ENCODE measurements around the gene RSRC1. TPM values are rescaled to one million over a fixed set of nuclear protein-coding genes. Genes with fewer than 3 reads are reported as not detected.
"Not testable (repeated sequence)": the region's sequence is repeated elsewhere in the genome, so short reads cannot be mapped to it uniquely, and the experiment has no call there.

RSRC1 gene
- total and polyA plus RNA-seq, 3 experiments from 2014 or later = 32.9 to 43.3 (median 35.4) TPM

GRCh38 chr3:158494673-158495072, 384.8 kb downstream of the RSRC1 start:
- DNase-seq = no peak
- Histone ChIP-seq H3K4me1 (ENCODE audit: insufficient read depth, low read length) (no peaks in the 10 kb centered on the region), H3K9me3 (ENCODE audit: low read length) (no peaks in the 10 kb centered on the region), H3K27me3 (ENCODE audit: insufficient read depth, low read length, poor library complexity, severe bottlenecking) (no peaks in the 10 kb centered on the region), H3K4me3 (ENCODE audit: low read length) (no peak overlapping the region), H3K36me3 (ENCODE audit: insufficient read depth, low read length) (no peaks in the 10 kb centered on the region), H3K27ac (ENCODE audit: low read depth, low read length) (no peak overlapping the region)
- peaks cover 6 to 24% (median 9%) of the 10 kb centered on the region in 3 donors for H3K36me3 Mint-ChIP-seq
- H3K4me3 Mint-ChIP-seq = no peak overlapping the region
- peaks cover 3 to 22% (median 11%) of the 10 kb centered on the region in 5 donors for H3K9me3 Mint-ChIP-seq
- no peak overlapping the region for H3K27ac Mint-ChIP-seq
- no peaks in the 10 kb centered on the region for H3K27me3 Mint-ChIP-seq
- ChIA-PET POLR2A (no interaction called here), CTCF (no interaction called here)
- peaks cover 0 to 4% (median 0%) of the 10 kb centered on the region in 3 donors for H3K4me1 Mint-ChIP-seq

- Mint-ChIP-seq H3K36me3 (peaks cover 7 to 31% (median 9%) of the 10 kb centered on the region in 3 donors), H3K9me3 (peaks cover 9 to 30% (median 11%) of the 10 kb centered on the region in 5 donors)
- H3K4me1 Mint-ChIP-seq; H3K9me3 ChIP-seq (ENCODE audit: low read length); H3K4me3 Mint-ChIP-seq; DNase-seq; H3K27me3 ChIP-seq (ENCODE audit: insufficient read depth, low read length, poor library complexity, severe bottlenecking); CTCF ChIA-PET; H3K4me3 ChIP-seq (ENCODE audit: low read length); H3K4me1 ChIP-seq (ENCODE audit: insufficient read depth, low read length); POLR2A ChIA-PET; H3K27me3 Mint-ChIP-seq; H3K27ac ChIP-seq (ENCODE audit: low read depth, low read length); H3K27ac Mint-ChIP-seq; H3K36me3 ChIP-seq (ENCODE audit: insufficient read depth, low read length): not testable (repeated sequence)
Measured at GRCh38 chr3:158495398-158495902, 385.6 kb downstream of the RSRC1 start.

GRCh38 chr3:158505117-158505516, 395.2 kb downstream of the RSRC1 start:
- Histone ChIP-seq H3K9me3 (ENCODE audit: low read length) (no peaks in the 10 kb centered on the region), H3K4me1 (ENCODE audit: insufficient read depth, low read length) (no peaks in the 10 kb centered on the region), H3K27ac (ENCODE audit: low read depth, low read length) (no peak overlapping the region), H3K27me3 (ENCODE audit: insufficient read depth, low read length, poor library complexity, severe bottlenecking) (no peaks in the 10 kb centered on the region), H3K4me3 (ENCODE audit: low read length) (no peak overlapping the region), H3K36me3 (ENCODE audit: insufficient read depth, low read length) (no peaks in the 10 kb centered on the region)
- H3K4me1 Mint-ChIP-seq = peaks cover 0 to 6% (median 2%) of the 10 kb centered on the region in 3 donors
- peaks cover 2 to 64% (median 6%) of the 10 kb centered on the region in 3 donors for H3K36me3 Mint-ChIP-seq
- ChIA-PET CTCF (no interaction called here), POLR2A (no interaction called here)
- H3K4me3 Mint-ChIP-seq = no peak overlapping the region
- no peak overlapping the region for H3K27ac Mint-ChIP-seq
- peaks cover 0 to 29% (median 9%) of the 10 kb centered on the region in 5 donors for H3K9me3 Mint-ChIP-seq
- no peak for DNase-seq
- H3K27me3 Mint-ChIP-seq = no peaks in the 10 kb centered on the region

GRCh38 chr3:158506456-158506855, 396.6 kb downstream of the RSRC1 start:
- Histone ChIP-seq H3K27me3 (ENCODE audit: insufficient read depth, low read length, poor library complexity, severe bottlenecking) (no peaks in the 10 kb centered on the region), H3K36me3 (ENCODE audit: insufficient read depth, low read length) (no peaks in the 10 kb centered on the region), H3K4me1 (ENCODE audit: insufficient read depth, low read length) (no peaks in the 10 kb centered on the region), H3K4me3 (ENCODE audit: low read length) (no peak overlapping the region), H3K9me3 (ENCODE audit: low read length) (no peaks in the 10 kb centered on the region), H3K27ac (ENCODE audit: low read depth, low read length) (no peak overlapping the region)
- Mint-ChIP-seq H3K4me1 (peaks cover 0 to 2% (median 0%) of the 10 kb centered on the region in 3 donors), H3K9me3 (peaks cover 0 to 27% (median 8%) of the 10 kb centered on the region in 5 donors), H3K27me3 (no peaks in the 10 kb centered on the region), H3K4me3 (no peak overlapping the region), H3K27ac (no peak overlapping the region), H3K36me3 (peaks cover 2 to 57% (median 6%) of the 10 kb centered on the region in 3 donors)
- ChIA-PET POLR2A (no interaction called here), CTCF (no interaction called here)
- no peak for DNase-seq

GRCh38 chr3:158508481-158508880, 398.6 kb downstream of the RSRC1 start:
- Histone ChIP-seq H3K27me3 (ENCODE audit: insufficient read depth, low read length, poor library complexity, severe bottlenecking) (no peaks in the 10 kb centered on the region), H3K27ac (ENCODE audit: low read depth, low read length) (no peak overlapping the region), H3K4me3 (ENCODE audit: low read length) (no peak overlapping the region), H3K36me3 (ENCODE audit: insufficient read depth, low read length) (no peaks in the 10 kb centered on the region), H3K4me1 (ENCODE audit: insufficient read depth, low read length) (no peaks in the 10 kb centered on the region), H3K9me3 (ENCODE audit: low read length) (no peaks in the 10 kb centered on the region)
- Mint-ChIP-seq H3K9me3 (peaks cover 0 to 27% (median 12%) of the 10 kb centered on the region in 5 donors), H3K4me3 (no peak overlapping the region), H3K27me3 (no peaks in the 10 kb centered on the region), H3K27ac (peak overlapping the region in 1 of 8 donors; percentile 26), H3K36me3 (peaks cover 2 to 40% (median 6%) of the 10 kb centered on the region in 3 donors), H3K4me1 (peaks cover 0 to 2% (median 0%) of the 10 kb centered on the region in 3 donors)
- no peak for DNase-seq
- ChIA-PET POLR2A (no interaction called here), CTCF (no interaction called here)

GRCh38 chr3:158509891-158510290, 400.0 kb downstream of the RSRC1 start:
- CTCF ChIA-PET = no interaction called here

GRCh38 chr3:158516729-158517128, 406.8 kb downstream of the RSRC1 start:
- H3K9me3 ChIP-seq (ENCODE audit: low read length); DNase-seq; H3K27ac ChIP-seq (ENCODE audit: low read depth, low read length); CTCF ChIA-PET; H3K27me3 ChIP-seq (ENCODE audit: insufficient read depth, low read length, poor library complexity, severe bottlenecking); H3K4me3 ChIP-seq (ENCODE audit: low read length); H3K4me1 Mint-ChIP-seq; H3K27me3 Mint-ChIP-seq; H3K4me3 Mint-ChIP-seq; H3K36me3 ChIP-seq (ENCODE audit: insufficient read depth, low read length); H3K27ac Mint-ChIP-seq; H3K4me1 ChIP-seq (ENCODE audit: insufficient read depth, low read length); POLR2A ChIA-PET: not testable (repeated sequence)
- peaks cover 5 to 25% (median 23%) of the 10 kb centered on the region in 5 donors for H3K9me3 Mint-ChIP-seq
- H3K36me3 Mint-ChIP-seq = peaks cover 1 to 30% (median 3%) of the 10 kb centered on the region in 3 donors

More at GRCh38 chr3:158509891-158510290, 400.0 kb downstream of the RSRC1 start:
- no peaks in the 10 kb centered on the region for H3K9me3 ChIP-seq (ENCODE audit: low read length)
- Mint-ChIP-seq H3K4me1 (peaks cover 0 to 2% (median 0%) of the 10 kb centered on the region in 3 donors), H3K4me3 (no peak overlapping the region), H3K27ac (no peak overlapping the region), H3K9me3 (peaks cover 0 to 28% (median 26%) of the 10 kb centered on the region in 5 donors), H3K36me3 (peaks cover 2 to 32% (median 6%) of the 10 kb centered on the region in 3 donors), H3K27me3 (no peaks in the 10 kb centered on the region)
- POLR2A ChIA-PET = no interaction called here
- H3K36me3 ChIP-seq (ENCODE audit: insufficient read depth, low read length) = no peaks in the 10 kb centered on the region
- H3K4me1 ChIP-seq (ENCODE audit: insufficient read depth, low read length) = no peaks in the 10 kb centered on the region
- no peak overlapping the region for H3K27ac ChIP-seq (ENCODE audit: low read depth, low read length)
- no peak overlapping the region for H3K4me3 ChIP-seq (ENCODE audit: low read length)
- DNase-seq = no peak
- H3K27me3 ChIP-seq (ENCODE audit: insufficient read depth, low read length, poor library complexity, severe bottlenecking) = no peaks in the 10 kb centered on the region

- no peaks in the 10 kb centered on the region for H3K36me3 ChIP-seq (ENCODE audit: insufficient read depth, low read length)
- no peaks in the 10 kb centered on the region for H3K4me1 Mint-ChIP-seq
- DNase-seq = no peak
- no peaks in the 10 kb centered on the region for H3K27me3 Mint-ChIP-seq
- no peaks in the 10 kb centered on the region for H3K27me3 ChIP-seq (ENCODE audit: insufficient read depth, low read length, poor library complexity, severe bottlenecking)
- no peak overlapping the region for H3K4me3 Mint-ChIP-seq
- ChIA-PET CTCF (no interaction called here), POLR2A (no interaction called here)
- H3K27ac ChIP-seq (ENCODE audit: low read depth, low read length) = no peak overlapping the region
- no peaks in the 10 kb centered on the region for H3K4me1 ChIP-seq (ENCODE audit: insufficient read depth, low read length)
- H3K4me3 ChIP-seq (ENCODE audit: low read length) = no peak overlapping the region
- H3K27ac Mint-ChIP-seq = no peak overlapping the region
- H3K9me3 ChIP-seq (ENCODE audit: low read length) = no peaks in the 10 kb centered on the region
- peaks cover 5 to 16% (median 7%) of the 10 kb centered on the region in 5 donors for H3K9me3 Mint-ChIP-seq
- H3K36me3 Mint-ChIP-seq = peaks cover 1 to 40% (median 3%) of the 10 kb centered on the region in 3 donors
Measured at GRCh38 chr3:158519776-158520175, 409.9 kb downstream of the RSRC1 start.
